NCI-H1092 treated with DMSO at 0.1 percent for 48 hours (cell line): ENCODE measurements around the gene SPDYE6.
"Not testable (repeated sequence)": the region's sequence is repeated elsewhere in the genome, so short reads cannot be mapped to it uniquely, and the experiment has no call there.

Source experiments
- DNase-seq: peaks from one replicate; lab custom pipeline; 2025; lab: John Stamatoyannopoulos, UW

SPDYE6 gene

GRCh38 chr7:102317231-102318059 is 38.8 kb downstream of the SPDYE6 start:
- no peak for DNase-seq

GRCh38 chr7:102313997-102314780 is 42.1 kb downstream of the SPDYE6 start:
- no peak for DNase-seq

DNA sequence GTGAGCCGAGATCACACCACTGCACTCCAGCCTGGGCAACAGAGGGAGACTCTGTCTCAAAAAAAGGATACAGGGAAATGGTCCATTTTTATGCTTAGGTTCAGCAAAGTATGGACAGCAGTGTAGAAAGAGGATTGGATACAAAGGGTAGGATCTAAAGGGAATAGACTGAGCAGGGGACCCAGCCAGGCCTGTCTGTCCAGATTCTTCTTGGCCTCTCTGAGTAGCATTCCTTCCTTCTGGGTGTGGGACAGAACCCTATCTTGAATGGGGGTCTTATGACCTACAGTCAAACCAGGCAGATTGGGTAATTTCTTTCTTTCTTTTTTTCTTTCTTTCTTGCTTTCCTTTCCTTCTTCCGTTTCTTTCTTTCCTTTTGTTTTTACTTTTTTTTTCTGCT is 43.9 kb downstream of the SPDYE6 start:
- DNase-seq = no peak

DNA sequence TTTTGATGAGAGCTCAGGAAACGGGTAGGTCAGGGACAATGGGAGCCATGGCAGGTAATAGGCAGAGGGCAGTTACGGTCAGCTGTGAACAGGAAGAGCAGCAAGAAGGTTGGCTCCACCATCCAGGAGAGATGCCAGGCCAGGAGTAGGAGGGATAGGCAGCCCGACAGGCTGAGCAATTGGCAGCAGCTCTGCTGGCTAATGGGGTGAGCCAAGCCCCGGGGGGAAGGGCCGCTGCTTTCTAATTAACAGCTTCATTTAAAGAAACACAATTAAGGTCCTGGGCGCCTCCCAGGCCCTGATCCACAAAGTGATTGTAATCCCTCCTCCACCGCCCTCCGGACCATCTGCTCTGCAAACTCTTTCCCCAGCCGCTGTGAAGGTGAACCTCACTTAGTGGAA is 45.8 kb downstream of the SPDYE6 start:
- no peak for DNase-seq

GRCh38 chr7:102306916-102307677 is 49.1 kb downstream of the SPDYE6 start:
- no peak for DNase-seq

DNA sequence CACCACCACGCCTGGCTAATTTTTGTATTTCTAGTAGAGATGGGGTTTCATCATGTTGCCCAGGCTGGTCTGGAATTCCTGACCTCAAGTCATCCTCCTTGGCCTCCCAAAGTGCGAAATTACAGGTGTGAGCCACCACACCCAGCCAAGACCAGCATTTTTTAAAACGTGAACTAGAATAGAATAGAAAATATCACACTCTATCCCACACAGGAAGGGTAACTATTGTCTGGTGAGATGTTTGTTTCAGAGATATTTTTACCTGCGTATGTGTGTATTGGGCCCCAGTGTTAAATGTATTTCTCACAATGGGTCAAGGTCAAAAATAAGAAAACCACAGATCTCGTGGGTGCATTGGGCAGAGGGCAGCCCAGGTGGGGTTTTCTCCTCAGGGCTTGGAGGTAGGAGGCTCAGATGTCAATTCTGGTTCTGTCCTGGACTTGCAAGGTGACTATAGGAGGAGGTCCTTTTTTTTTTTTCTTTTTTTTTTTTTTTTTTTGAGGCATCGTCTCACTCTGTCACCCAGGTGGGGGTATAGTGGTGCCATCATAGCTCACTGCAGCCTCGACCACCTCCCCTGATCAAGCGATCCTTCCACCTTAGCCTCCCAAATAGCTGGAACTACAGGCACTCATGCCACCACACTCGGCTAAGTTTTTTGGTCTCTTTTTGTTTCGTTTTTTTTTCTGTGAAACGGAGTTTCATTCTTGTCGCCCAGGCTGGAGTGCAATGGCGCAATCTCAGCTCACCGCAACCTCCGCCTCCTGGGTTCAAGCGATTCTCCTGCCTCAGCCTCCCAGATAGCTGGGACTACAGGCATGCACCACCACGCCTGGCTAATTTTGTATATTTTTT is 50.6 kb downstream of the SPDYE6 start:
- DNase-seq = no peak

GRCh38 chr7:102304668-102305067 is 51.6 kb downstream of the SPDYE6 start:
- DNase-seq = no peak

GRCh38 chr7:102303669-102304422 is 52.4 kb downstream of the SPDYE6 start:
- DNase-seq = no peak

DNA sequence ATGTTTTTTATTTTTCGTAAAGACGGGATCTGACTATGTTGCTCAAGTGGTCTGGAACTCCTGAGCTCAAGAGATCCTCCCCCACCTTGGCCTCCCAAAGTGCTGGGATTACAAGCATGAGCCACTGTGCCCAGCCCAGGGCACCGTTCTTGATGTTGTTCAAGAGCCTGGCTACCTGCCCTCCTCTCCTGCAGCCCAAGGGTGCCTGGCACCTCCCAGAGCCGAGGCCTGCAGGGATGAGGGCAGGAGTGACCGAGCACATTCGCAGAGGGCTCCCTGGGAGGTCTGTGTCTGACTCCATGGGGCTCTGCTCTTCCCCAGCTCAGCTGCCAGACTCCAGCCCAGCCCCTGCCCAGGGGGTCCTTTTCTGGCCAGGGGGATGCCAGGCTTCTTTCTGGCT is 54.2 kb downstream of the SPDYE6 start:
- no peak for DNase-seq

GRCh38 chr7:102301367-102301766 is 54.9 kb downstream of the SPDYE6 start:
- DNase-seq = not testable (repeated sequence)

GRCh38 chr7:102300643-102301221 is 55.5 kb downstream of the SPDYE6 start:
- no peak for DNase-seq

DNA sequence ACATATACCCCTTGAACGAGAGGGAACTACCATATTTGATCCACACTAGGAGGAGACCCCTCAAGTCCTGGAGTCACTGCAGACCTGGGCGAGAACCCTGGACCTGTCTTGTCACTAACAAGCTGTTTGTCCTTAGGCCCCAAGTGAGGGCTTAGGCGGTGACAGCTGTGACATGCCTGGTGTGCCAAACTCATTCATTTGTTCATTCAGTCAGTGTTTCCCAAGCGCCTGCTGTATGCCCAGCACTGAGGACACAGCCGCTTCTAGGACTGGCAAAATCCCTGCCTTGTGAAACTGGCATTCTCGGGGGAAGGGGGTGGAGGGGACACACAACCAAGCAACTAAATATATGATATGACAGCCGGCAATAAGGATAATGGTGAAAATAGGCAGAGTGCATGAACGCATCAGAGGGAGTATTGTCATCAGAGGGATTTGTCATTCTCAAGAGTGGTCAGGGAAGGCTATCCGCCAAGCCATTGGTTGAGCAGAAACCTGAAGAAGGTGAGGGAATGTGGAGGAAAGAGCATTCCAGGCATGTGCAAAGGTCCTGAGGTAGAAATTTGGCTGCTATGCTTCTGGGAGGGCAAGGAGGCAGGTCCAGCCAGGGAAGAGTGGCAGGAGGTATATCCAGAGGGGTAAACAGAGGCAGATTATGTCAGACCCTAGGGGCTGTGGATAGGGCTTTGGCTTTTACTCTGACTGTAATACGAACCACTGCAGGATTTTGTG is 58.6 kb downstream of the SPDYE6 start:
- DNase-seq = no peak

DNA sequence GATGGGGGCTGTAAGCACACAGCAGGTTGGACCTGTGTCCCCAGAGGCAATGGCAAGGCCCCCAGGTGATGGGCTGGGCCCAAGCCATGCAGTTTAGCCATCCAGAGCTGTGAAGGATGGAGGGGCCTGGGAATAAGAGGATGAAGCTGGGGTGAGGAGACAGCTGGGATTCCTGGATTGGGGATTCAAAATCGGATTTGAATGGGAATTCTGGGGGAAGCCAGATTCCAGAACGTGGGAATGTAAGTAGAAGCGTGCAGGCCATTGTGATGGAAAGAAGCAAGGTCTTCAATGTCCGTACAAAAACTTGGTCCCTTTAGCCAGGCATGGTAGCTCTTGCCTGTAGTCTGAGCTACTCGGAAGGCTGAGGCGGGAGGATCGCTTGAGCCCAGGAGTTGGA is 59.7 kb downstream of the SPDYE6 start:
- DNase-seq = no peak

- no peak for DNase-seq
These were observed 60.1 kb downstream of the SPDYE6 start for GRCh38 chr7:102296179-102296438.
